MM.1S (cell line): ENCODE results near the gene ARL3.
A peak's percentile ranks its signal among the peaks of the same experiment; 100 is the strongest.

Experiments
- DNase-seq: peaks from one replicate; pipeline ENCODE4 v3.0.0-alpha.2; 2015
- H2AFZ ChIP-seq: fragments of 300-600 bp; sonication (generic); 2 replicates; pipeline ENCODE4 v1.6.0; 2016; ENCODE audit warnings: antibody characterized with exemption, low read length
- H3F3A ChIP-seq: fragments of 300-600 bp; sonication (generic); 2 replicates; pipeline ENCODE4 v1.6.1; 2016; ENCODE audit warnings: mild to moderate bottlenecking, antibody characterized with exemption, low read length, moderate library complexity, mixed read lengths; ENCODE audit not compliant: insufficient read depth
- H3K27ac ChIP-seq: fragments of 300-600 bp; sonication (generic); 2 replicates; pipeline ENCODE4 v1.5.1; 2016; ENCODE audit warnings: mild to moderate bottlenecking, low read length
- H3K27me3 ChIP-seq: fragments of 300-600 bp; sonication (generic); replicated peaks from 2 replicates; pipeline ENCODE4 v1.6.0; 2016; ENCODE audit warnings: low read length; ENCODE audit not compliant: insufficient read depth
- H3K36me3 ChIP-seq: fragments of 300-600 bp; sonication (generic); replicated peaks from 2 replicates; pipeline ENCODE4 v1.6.1; 2016; ENCODE audit warnings: mild to moderate bottlenecking, low read length, mixed read lengths; ENCODE audit not compliant: insufficient read depth
- H3K4me1 ChIP-seq: fragments of 300-600 bp; sonication (generic); 2 replicates; pipeline ENCODE4 v1.6.1; 2016; ENCODE audit warnings: low read length, mixed read lengths
- H3K4me2 ChIP-seq: fragments of 300-600 bp; sonication (generic); 2 replicates; pipeline ENCODE4 v1.6.0; 2016; ENCODE audit warnings: low read depth, low read length
- H3K4me3 ChIP-seq: fragments of 300-600 bp; sonication (generic); 2 replicates; pipeline ENCODE4 v1.5.1; 2016; ENCODE audit warnings: low read length, mixed read lengths
- H3K79me2 ChIP-seq: fragments of 300-600 bp; sonication (generic); 2 replicates; pipeline ENCODE4 v1.6.1; 2016; ENCODE audit warnings: mixed run types, low read length, mixed read lengths
- H3K9ac ChIP-seq: fragments of 300-600 bp; sonication (generic); 2 replicates; pipeline ENCODE4 v1.6.1; 2016; ENCODE audit warnings: low read length, mixed read lengths
- H3K9me2 ChIP-seq: fragments of 300-600 bp; sonication (generic); replicated peaks from 2 replicates; pipeline ENCODE4 v1.6.1; 2016; ENCODE audit warnings: mild to moderate bottlenecking, low read length, mixed read lengths; ENCODE audit not compliant: insufficient read depth
- H3K9me3 ChIP-seq: fragments of 300-600 bp; sonication (generic); replicated peaks from 2 replicates; pipeline ENCODE4 v1.6.1; 2016; ENCODE audit warnings: mild to moderate bottlenecking, low read length, mixed read lengths; ENCODE audit not compliant: insufficient read depth
- H4K20me1 ChIP-seq: fragments of 300-600 bp; sonication (generic); 2 replicates; pipeline ENCODE4 v1.6.1; 2016; ENCODE audit warnings: mild to moderate bottlenecking, low read length, moderate library complexity, mixed read lengths; ENCODE audit not compliant: insufficient read depth
- CTCF ChIP-seq: fragments of 300-600 bp; sonication (generic); IDR thresholded peaks from 2 replicates; pipeline ENCODE4 v1.5.1; 2016; ENCODE audit warnings: antibody characterized with exemption, low read length, mixed read lengths
- EZH2 ChIP-seq: fragments of 300-600 bp; sonication (generic); optimal IDR thresholded peaks from 2 replicates; pipeline ENCODE3; 2017; ENCODE audit warnings: low read depth, mild to moderate bottlenecking, antibody characterized with exemption, low read length, mixed read lengths
- EZH2phosphoT487 ChIP-seq: fragments of 300-600 bp; sonication (generic); IDR thresholded peaks from 2 replicates; pipeline ENCODE4 v1.6.1; 2018; ENCODE audit warnings: antibody characterized with exemption, low read length

ARL3 gene

DNA sequence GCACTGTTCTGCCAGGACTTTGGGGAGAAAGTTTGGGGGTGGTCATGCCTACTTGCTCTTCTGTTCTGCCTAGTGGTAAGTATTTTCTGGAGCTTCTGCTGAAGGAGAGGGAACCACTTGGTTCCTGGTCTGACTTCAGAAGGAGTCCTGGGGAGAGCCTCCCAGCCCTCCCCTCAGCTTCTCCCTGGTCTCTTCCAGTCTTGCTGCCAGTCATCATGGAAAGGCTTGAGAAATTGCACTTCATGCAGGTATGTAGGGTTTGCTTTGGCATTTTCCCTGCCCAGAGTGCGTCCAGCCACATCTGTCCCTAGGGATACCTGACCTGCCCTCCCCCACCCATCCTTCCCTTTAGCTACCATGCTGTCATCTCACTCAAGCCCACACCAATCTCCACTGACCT is 18.5 kb upstream of the ARL3 start:
- no peak for TF ChIP-seq EZH2phosphoT487
- TF ChIP-seq EZH2 = no peak
- no peak for TF ChIP-seq CTCF
- Histone ChIP-seq H3K36me3 (peaks cover 11% of the 10 kb centered on the region), H3K4me2 (no peak overlapping the region), H3K27ac (no peak overlapping the region), H3K4me1 (no peaks in the 10 kb centered on the region), H4K20me1 (no peaks in the 10 kb centered on the region), H2AFZ (no peak overlapping the region), H3F3A (no peaks in the 10 kb centered on the region), H3K4me3 (no peak overlapping the region), H3K9ac (no peak overlapping the region), H3K9me2 (no peaks in the 10 kb centered on the region), H3K79me2 (no peaks in the 10 kb centered on the region), H3K9me3 (no peaks in the 10 kb centered on the region), H3K27me3 (no peaks in the 10 kb centered on the region)
- DNase-seq = no peak

DNA sequence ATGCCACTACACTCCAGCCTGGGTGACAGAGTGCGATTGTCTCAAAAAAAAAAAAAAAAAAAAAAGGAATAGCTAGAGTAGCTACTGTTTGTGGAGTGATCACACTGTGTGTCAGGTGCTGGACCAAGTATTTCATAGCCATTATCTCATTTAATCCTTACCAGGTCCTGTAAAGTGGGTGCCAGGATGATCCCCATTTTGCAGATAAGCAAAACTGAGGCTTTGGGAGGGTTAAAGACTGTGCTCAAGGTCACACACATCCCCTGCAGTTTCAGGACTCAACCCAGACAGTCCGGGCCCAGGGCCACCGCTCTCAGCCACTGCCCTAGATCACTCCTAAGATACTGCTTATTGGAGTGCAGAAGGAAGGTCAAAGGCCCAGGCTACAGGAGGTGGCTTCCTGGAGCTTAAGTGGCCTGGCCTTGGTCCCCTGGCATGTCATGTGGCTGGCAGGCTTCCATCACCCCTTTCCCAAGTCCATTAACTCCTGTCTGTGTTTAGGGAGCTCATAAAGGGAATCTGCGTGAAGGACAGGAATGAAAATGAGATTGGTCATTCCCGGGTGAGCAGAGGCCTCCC is 17.1 kb upstream of the ARL3 start:
- no peaks in the 10 kb centered on the region for H3K4me1 ChIP-seq
- H3F3A ChIP-seq = no peaks in the 10 kb centered on the region
- H2AFZ ChIP-seq = no peak overlapping the region
- no peak overlapping the region for H3K4me3 ChIP-seq
- H3K27me3 ChIP-seq = no peaks in the 10 kb centered on the region
- no peak for DNase-seq
- H3K9me3 ChIP-seq = no peaks in the 10 kb centered on the region
- H3K27ac ChIP-seq = no peak overlapping the region
- TF ChIP-seq CTCF (no peak), EZH2 (no peak), EZH2phosphoT487 (no peak)
- no peak overlapping the region for H3K4me2 ChIP-seq
- H3K79me2 ChIP-seq = no peaks in the 10 kb centered on the region
- no peak overlapping the region for H3K9ac ChIP-seq
- H3K9me2 ChIP-seq = no peaks in the 10 kb centered on the region
- peaks cover 9% of the 10 kb centered on the region for H3K36me3 ChIP-seq
- H4K20me1 ChIP-seq = no peaks in the 10 kb centered on the region

GRCh38 chr10:102729029-102730026 is 15.1 kb upstream of the ARL3 start:
- Histone ChIP-seq H3K4me3 (no peak overlapping the region), H3K4me1 (no peaks in the 10 kb centered on the region), H3K9me3 (no peaks in the 10 kb centered on the region), H3K27ac (no peak overlapping the region), H3K9me2 (no peaks in the 10 kb centered on the region), H3K4me2 (no peak overlapping the region), H3K36me3 (peaks cover 9% of the 10 kb centered on the region), H2AFZ (no peak overlapping the region), H3F3A (no peaks in the 10 kb centered on the region), H3K79me2 (peaks cover 8% of the 10 kb centered on the region), H4K20me1 (no peaks in the 10 kb centered on the region), H3K27me3 (no peaks in the 10 kb centered on the region), H3K9ac (no peak overlapping the region)
- peak; percentile 59 for DNase-seq
- no peak for TF ChIP-seq EZH2phosphoT487
- TF ChIP-seq CTCF = peak; percentile 89
